Retinal pigment epithelial cell (primary cell): ENCODE data around the gene BANF1.

Source experiments
- DNase-seq: peaks from one replicate; pipeline ENCODE4 v3.0.0-alpha.2; 2010; ENCODE audit warnings: low read depth
- H3K4me3 ChIP-seq: 2 replicates; pipeline ENCODE4 v1.5.1; 2011; ENCODE audit warnings: mild to moderate bottlenecking, low read length, control low read depth, moderate library complexity
- CTCF ChIP-seq: conservative IDR thresholded peaks from 2 replicates; pipeline ENCODE4 v1.5.1; 2011; ENCODE audit warnings: low read depth, low read length, control low read depth, inconsistent platforms

Gene BANF1

GRCh38 chr11:65988791-65989592 is 13.3 kb upstream of the BANF1 start:
- DNase-seq = peak; percentile 80
- TF ChIP-seq CTCF = peak; percentile 90
- H3K4me3 ChIP-seq = no peak overlapping the region

GRCh38 chr11:65992056-65992455 is 10.2 kb upstream of the BANF1 start:
- no peak for DNase-seq
- no peak for TF ChIP-seq CTCF

GRCh38 chr11:65997286-65997685 is 5.0 kb upstream of the BANF1 start:
- no peak overlapping the region for H3K4me3 ChIP-seq
- no peak for TF ChIP-seq CTCF
- DNase-seq = no peak

More at GRCh38 chr11:65992056-65992455, 10.2 kb upstream of the BANF1 start:
- H3K4me3 ChIP-seq = no peak overlapping the region

GRCh38 chr11:66002648-66003225 is 434 bp downstream of the BANF1 start:
- peak overlapping the region; percentile 73 for H3K4me3 ChIP-seq
- DNase-seq = no peak
- peak; percentile 36 for TF ChIP-seq CTCF

- H3K4me3 ChIP-seq = peak overlapping the region; percentile 73
- TF ChIP-seq CTCF = no peak
- DNase-seq = no peak
These were observed 988 bp downstream of the BANF1 start for GRCh38 chr11:66003291-66003690.

GRCh38 chr11:66004186-66004585 is 1.9 kb downstream of the BANF1 start:
- no peak overlapping the region for H3K4me3 ChIP-seq
- DNase-seq = no peak
- TF ChIP-seq CTCF = no peak
